Measurements from ENCODE around the gene AUTS2. TPM values are rescaled to one million over a fixed set of nuclear protein-coding genes. Genes with fewer than 3 reads are reported as not detected.

AUTS2 gene
- total RNA-seq, 1 donor from 2014 or later: 94.1 TPM

GRCh38 chr7:70680306-70680705 lies 1082.0 kb downstream of the AUTS2 start:
- H3K4me3 Mint-ChIP-seq: no peak overlapping the region
- H3K27me3 Mint-ChIP-seq: peaks cover 61% of the 10 kb centered on the region
- no peak for TF ChIP-seq CTCF (conservative IDR thresholded peaks at IDR 0.05)
- H3K27ac Mint-ChIP-seq: no peak overlapping the region
- H3K4me1 Mint-ChIP-seq (ENCODE audit: unreplicated experiment): peaks cover 12% of the 10 kb centered on the region
- H3K9me3 Mint-ChIP-seq: no peaks in the 10 kb centered on the region
- DNase-seq (ENCODE audit: extremely low spot score, unreplicated experiment): no peak
- peaks cover 3% of the 10 kb centered on the region for H3K36me3 Mint-ChIP-seq

- TF ChIP-seq CTCF (conservative IDR thresholded peaks at IDR 0.05): no peak
- H3K36me3 Mint-ChIP-seq: peaks cover 3% of the 10 kb centered on the region
- H3K27me3 Mint-ChIP-seq: peaks cover 59% of the 10 kb centered on the region
- H3K4me3 Mint-ChIP-seq: no peak overlapping the region
- no peak for DNase-seq (ENCODE audit: extremely low spot score, unreplicated experiment)
- H3K9me3 Mint-ChIP-seq: no peaks in the 10 kb centered on the region
- peaks cover 12% of the 10 kb centered on the region for H3K4me1 Mint-ChIP-seq (ENCODE audit: unreplicated experiment)
- no peak overlapping the region for H3K27ac Mint-ChIP-seq
Measured at GRCh38 chr7:70680743-70681468, 1082.6 kb downstream of the AUTS2 start.

DNA sequence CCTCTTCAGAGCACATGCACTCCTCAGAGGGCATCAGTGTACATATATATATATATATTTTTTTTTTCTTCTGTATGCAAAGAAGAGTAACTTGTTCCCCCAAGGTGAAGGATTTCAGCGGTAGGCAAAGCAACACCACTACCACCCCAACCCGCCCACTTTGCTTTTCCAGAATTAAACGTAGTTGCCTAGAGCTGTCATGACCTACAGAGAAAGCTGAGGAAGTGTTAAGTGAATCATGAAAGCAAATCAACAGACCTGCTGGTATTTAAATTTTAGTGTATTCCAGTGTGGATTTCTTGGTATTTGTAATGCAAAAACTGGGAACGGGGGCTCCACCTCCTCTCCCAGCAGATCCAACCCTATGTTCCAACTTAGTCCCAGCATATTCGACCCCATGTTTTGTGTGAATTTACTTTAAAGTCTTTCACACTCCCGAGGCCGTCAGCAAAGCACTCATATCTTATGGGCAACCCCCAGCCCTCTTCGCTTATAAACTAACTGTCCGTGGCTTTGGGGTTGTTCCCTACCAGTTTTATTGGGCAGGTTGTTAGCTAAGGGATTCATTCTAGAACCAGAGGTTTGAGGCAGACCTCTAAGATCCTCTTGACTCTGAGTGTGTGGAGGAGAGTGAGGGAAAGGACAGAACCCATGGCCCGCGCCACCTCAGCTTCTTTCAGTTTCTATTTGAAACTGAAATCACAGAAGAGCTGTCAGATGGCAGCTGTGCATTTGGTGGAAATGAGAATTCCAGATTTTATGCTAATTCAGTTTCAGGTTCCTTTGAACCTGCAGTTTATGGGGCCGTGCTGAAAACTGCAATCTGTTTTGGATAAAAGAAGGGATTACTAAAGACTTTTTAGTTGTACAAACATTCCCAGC lies 1083.4 kb downstream of the AUTS2 start:
- DNase-seq (ENCODE audit: extremely low spot score, unreplicated experiment): no peak
- Mint-ChIP-seq H3K36me3 (peaks cover 3% of the 10 kb centered on the region), H3K27me3 (peaks cover 57% of the 10 kb centered on the region), H3K4me3 (no peak overlapping the region), H3K9me3 (no peaks in the 10 kb centered on the region), H3K27ac (no peak overlapping the region), H3K4me1 (ENCODE audit: unreplicated experiment) (peaks cover 12% of the 10 kb centered on the region)
- no peak for TF ChIP-seq CTCF (conservative IDR thresholded peaks at IDR 0.05)

DNA sequence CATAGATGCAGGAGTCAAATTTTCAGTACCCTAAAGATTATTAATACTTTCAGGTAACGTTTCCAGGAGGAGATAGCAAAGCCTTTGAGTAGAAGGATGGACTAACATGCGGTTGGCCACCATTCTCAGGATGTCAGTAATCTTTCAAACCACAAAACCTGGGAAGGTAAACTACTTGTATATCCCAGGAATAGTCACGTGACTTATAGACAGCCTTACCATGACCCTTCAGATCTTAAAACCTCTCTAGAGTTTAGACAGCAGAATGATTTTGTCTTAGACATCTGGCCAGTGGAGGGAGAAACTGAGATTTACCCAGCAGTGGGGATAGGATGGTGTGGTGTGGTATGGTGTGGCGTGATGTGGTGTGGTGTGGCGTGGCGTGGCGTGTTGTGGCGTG lies 1085.9 kb downstream of the AUTS2 start:
- H3K27ac Mint-ChIP-seq: no peak overlapping the region
- no peaks in the 10 kb centered on the region for H3K9me3 Mint-ChIP-seq
- H3K4me1 Mint-ChIP-seq (ENCODE audit: unreplicated experiment): peaks cover 12% of the 10 kb centered on the region
- no peak for TF ChIP-seq CTCF (conservative IDR thresholded peaks at IDR 0.05)
- H3K27me3 Mint-ChIP-seq: peaks cover 53% of the 10 kb centered on the region
- peaks cover 3% of the 10 kb centered on the region for H3K36me3 Mint-ChIP-seq
- no peak for DNase-seq (ENCODE audit: extremely low spot score, unreplicated experiment)
- no peak overlapping the region for H3K4me3 Mint-ChIP-seq

DNA sequence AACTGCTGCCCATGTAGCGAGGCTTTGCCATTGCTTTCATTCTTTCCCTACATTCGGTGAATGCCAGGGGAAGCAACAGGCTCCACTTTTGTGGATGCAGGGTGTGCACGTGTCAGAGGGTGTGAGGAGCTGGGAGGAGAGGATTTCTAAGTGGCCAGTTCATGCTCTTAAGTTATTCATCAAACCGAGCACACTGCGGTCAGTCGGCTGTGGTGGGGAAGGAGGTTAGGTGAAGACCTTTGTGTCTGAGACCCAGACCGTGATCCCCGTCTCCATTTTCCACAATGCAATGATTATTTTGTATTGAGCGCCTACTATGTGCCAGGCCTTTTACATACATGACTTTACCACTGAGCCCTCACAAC lies 1095.0 kb downstream of the AUTS2 start:
- DNase-seq (ENCODE audit: extremely low spot score, unreplicated experiment): no peak
- H3K4me3 Mint-ChIP-seq: peak overlapping the region; percentile 92
- H3K4me1 Mint-ChIP-seq (ENCODE audit: unreplicated experiment): peaks cover 29% of the 10 kb centered on the region
- H3K36me3 Mint-ChIP-seq: peaks cover 3% of the 10 kb centered on the region
- peak overlapping the region; percentile 87 for H3K27ac Mint-ChIP-seq
- H3K9me3 Mint-ChIP-seq: no peaks in the 10 kb centered on the region
- TF ChIP-seq CTCF (conservative IDR thresholded peaks at IDR 0.05): no peak
- H3K27me3 Mint-ChIP-seq: peaks cover 20% of the 10 kb centered on the region
